Inferior parietal cortex (tissue), 1 donor: ENCODE measurements around the gene GPR108.

Experiments used
- DNase-seq: peaks from one replicate; pipeline ENCODE4 v3.0.0-alpha.2; 2016; ENCODE audit errors: extremely low spot score

GPR108 gene

GRCh38 chr19:6707011-6707657 lies 30.2 kb downstream of the GPR108 start:
- DNase-seq = no peak

- DNase-seq = no peak
Observed at GRCh38 chr19:6706633-6706958, 30.8 kb downstream of the GPR108 start.

GRCh38 chr19:6705931-6706632 lies 31.3 kb downstream of the GPR108 start:
- no peak for DNase-seq

GRCh38 chr19:6700586-6701316 lies 36.6 kb downstream of the GPR108 start:
- DNase-seq = no peak

GRCh38 chr19:6699935-6700334 lies 37.4 kb downstream of the GPR108 start:
- no peak for DNase-seq

- DNase-seq = no peak
Observed at GRCh38 chr19:6697291-6697690, 40.1 kb downstream of the GPR108 start.

- DNase-seq = no peak
Observed at GRCh38 chr19:6696239-6696820, 41.0 kb downstream of the GPR108 start.

GRCh38 chr19:6694147-6694815 lies 43.1 kb downstream of the GPR108 start:
- DNase-seq = no peak

- DNase-seq = no peak
Observed at GRCh38 chr19:6693681-6694080, 43.7 kb downstream of the GPR108 start.

GRCh38 chr19:6693056-6693471 lies 44.3 kb downstream of the GPR108 start:
- no peak for DNase-seq

- DNase-seq = no peak
Observed at GRCh38 chr19:6692027-6692426, 45.4 kb downstream of the GPR108 start.

- no peak for DNase-seq
Observed at GRCh38 chr19:6691342-6691741, 46.0 kb downstream of the GPR108 start.

GRCh38 chr19:6690160-6690885 lies 47.1 kb downstream of the GPR108 start:
- no peak for DNase-seq

GRCh38 chr19:6687114-6687513 lies 50.3 kb downstream of the GPR108 start:
- no peak for DNase-seq

GRCh38 chr19:6686628-6686975 lies 50.8 kb downstream of the GPR108 start:
- no peak for DNase-seq

- DNase-seq = no peak
Observed at GRCh38 chr19:6685962-6686627, 51.3 kb downstream of the GPR108 start.

GRCh38 chr19:6685482-6685881 lies 51.9 kb downstream of the GPR108 start:
- no peak for DNase-seq

GRCh38 chr19:6683971-6684370 lies 53.4 kb downstream of the GPR108 start:
- no peak for DNase-seq

- no peak for DNase-seq
Observed at GRCh38 chr19:6682607-6683128, 54.7 kb downstream of the GPR108 start.

GRCh38 chr19:6680141-6680540 lies 57.2 kb downstream of the GPR108 start:
- no peak for DNase-seq
